HG02981 (cell line): ENCODE data around the gene PKN2.
"Not testable (repeated sequence)": the region's sequence is repeated elsewhere in the genome, so short reads cannot be mapped to it uniquely, and the experiment has no call there.

Source experiments
- ATAC-seq: cut with Tn5 transposase; IDR thresholded peaks from one replicate; pipeline ENCODE4 v1.9.1; 2021; ENCODE audit warnings: mild to moderate bottlenecking, moderate library complexity; ENCODE audit not compliant: unreplicated experiment

The PKN2 gene

DNA sequence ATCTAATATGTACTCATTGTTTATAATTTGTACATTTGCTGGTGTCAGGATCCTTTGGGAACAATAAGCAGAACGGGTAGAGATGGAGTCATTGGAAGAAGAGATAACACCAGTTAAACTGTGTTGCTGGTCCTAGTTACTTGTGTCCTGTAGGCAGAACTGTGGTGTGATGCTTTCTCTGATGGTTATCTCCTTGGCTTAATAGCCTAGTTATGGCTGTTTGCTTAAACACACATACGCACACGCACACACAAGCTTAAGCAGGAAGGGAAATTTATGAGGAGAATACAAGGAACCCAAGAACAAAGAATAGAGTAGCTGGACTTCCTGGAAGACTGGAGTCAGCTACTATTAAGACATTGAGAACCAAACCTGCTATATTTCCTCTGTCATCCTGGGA lies 5.7 kb upstream of the PKN2 start:
- ATAC-seq = no peak

GRCh38 chr1:88680471-88680870 lies 3.6 kb upstream of the PKN2 start:
- ATAC-seq = no peak

DNA sequence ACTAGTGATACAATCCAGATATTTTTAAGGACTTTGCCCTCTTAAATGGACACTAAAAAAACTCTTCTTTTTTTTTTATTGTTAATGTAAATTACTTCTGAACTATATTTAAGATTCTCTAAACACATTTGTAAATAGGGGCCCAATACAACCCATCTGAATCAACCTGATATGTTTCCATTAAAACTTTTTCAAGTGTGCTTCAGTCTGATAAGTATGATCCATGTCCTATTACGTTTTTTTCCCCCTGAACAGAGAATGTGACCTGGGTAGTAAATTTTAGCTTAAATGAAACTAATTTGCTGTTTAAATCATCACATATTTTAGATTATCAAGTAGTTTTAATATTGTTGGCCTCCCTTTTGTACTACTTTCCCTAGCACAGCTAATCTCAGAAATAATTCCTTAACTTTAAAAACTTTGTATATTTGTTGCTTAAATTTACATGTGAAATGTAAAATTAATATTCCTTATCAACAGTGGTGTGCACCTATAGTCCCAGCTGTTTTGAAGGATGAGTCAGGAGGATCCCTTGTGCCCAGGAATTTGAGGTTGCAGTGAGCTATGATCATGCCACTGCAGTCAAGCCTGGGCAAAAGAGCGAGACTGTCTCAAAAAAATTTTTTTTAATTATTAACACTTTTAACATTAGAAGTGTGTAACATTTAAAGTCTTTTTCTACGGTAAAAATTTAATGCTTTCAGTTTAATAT lies 3.0 kb upstream of the PKN2 start:
- ATAC-seq = no peak

GRCh38 chr1:88684482-88685258 lies 597 bp downstream of the PKN2 start:
- peak; percentile 42 for ATAC-seq

- no peak for ATAC-seq
Measured at GRCh38 chr1:88685259-88685620, 1.2 kb downstream of the PKN2 start.

DNA sequence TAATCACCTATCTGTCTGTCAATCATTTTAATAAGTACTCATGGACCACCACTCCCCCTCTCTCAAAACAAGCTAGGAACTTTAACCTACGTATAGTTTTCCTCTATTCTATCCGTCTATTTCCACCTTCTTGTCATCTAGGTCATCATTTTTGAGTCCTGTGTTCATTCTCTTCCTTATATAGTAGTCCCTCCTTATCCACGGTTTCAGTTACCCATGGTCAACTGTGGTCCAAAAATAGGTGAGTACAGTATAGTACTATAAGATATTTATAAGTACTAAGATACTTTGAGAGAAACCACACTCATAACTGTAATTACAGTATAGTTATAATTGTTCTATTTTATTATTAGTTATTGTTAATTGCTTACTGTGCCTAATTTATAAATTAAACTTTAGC lies 7.5 kb downstream of the PKN2 start:
- ATAC-seq = no peak

- no peak for ATAC-seq
Measured at GRCh38 chr1:88695781-88696180, 11.7 kb downstream of the PKN2 start.

DNA sequence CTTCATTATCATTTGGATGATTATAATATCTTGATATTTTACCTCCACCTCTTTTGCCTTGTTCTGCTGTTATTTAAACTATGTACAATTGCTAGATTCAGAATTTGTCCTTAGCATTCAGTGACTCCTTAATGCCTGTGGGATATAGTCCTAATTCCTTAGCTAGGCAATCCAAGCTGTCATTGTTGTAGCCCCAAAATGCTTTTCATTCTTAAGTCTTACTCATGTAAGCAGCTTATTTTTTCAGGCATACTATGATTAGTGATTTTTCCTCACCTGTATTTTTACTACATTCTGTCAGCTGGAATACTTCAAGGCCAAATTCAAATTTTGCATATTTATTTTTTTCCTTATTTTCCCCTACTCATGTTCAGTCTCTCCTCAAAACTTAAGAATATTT lies 13.4 kb downstream of the PKN2 start:
- no peak for ATAC-seq

- no peak for ATAC-seq
Measured at GRCh38 chr1:88698140-88698539, 14.1 kb downstream of the PKN2 start.

DNA sequence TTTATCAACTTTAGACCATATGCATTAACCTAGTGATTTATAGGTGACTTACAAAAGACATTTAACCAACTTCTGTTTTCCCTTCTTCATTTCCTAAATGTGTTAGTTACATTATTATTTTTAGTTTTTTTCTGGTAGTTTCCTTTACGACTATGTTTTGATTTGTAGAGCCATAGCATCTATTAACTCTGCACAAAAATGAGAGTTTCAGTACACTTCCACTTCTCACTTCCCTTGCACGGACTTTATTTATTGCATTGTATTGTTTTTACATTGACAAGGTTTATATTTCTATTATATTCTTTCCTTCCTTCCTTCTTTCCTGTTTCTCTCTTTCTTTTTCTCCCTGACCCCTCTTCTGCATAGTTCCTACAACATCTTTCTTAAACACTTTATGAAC lies 14.7 kb downstream of the PKN2 start:
- ATAC-seq = no peak

GRCh38 chr1:88700425-88701013 lies 16.4 kb downstream of the PKN2 start:
- no peak for ATAC-seq

DNA sequence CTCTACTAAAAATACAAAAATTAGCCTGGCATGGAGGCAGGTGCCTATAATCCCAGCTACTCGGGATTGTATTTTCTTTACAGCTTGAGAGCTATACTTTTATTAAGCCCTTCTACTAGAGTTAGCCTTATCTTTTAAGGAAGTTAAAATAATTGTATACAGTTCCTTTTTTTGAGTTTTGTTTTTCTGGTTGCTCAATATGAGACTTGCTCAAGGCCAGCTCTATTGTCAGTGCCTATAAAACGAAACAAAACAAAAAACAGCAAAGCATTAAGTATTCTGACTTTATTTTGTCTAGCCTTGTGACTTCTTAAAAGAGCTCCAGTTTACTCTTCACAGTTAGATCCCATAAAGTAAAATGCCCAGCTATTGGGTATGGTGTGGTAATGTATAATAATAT lies 17.2 kb downstream of the PKN2 start:
- ATAC-seq = peak; percentile 66

GRCh38 chr1:88701793-88702192 lies 17.7 kb downstream of the PKN2 start:
- ATAC-seq = not testable (repeated sequence)

- ATAC-seq = no peak
Measured at GRCh38 chr1:88708011-88708410, 23.9 kb downstream of the PKN2 start.

DNA sequence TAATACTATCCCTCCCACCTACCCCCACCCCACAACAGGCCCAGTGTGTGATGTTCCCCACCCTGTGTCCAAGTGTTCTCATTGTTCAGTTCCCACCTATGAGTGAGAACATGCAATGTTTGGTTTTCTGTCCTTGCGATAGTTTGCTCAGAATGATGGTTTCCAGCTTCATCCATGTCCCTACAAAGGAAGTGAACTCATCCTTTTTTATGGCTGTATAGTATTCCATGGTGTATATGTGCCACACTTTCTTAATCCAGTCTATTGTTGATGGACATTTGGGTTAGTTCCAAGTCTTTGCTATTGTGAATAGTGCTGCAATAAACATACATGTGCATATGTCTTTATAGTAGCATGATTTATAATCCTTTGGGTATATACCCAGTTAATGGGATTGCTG lies 28.8 kb downstream of the PKN2 start:
- ATAC-seq = not testable (repeated sequence)

DNA sequence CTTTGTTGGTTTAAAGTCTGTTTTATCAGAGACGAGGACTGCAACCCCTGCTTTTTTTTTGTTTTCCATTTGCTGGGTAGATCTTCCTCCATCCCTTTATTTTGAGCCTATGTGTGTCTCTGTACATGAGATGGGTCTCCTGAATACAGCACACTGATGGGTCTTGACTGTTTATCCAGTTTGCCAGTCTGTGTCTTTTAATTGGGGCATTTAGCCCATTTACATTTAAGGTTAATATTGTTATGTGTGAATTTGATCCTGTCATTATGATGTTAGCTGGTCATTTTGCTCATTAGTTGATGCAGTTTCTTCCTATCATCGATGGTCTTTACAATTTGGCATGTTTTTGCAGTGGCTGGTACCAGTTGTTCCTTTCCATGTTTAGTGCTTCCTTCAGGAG lies 32.5 kb downstream of the PKN2 start:
- not testable (repeated sequence) for ATAC-seq

- ATAC-seq = no peak
Measured at GRCh38 chr1:88722492-88722891, 38.4 kb downstream of the PKN2 start.

- ATAC-seq = no peak
Measured at GRCh38 chr1:88726697-88727096, 42.6 kb downstream of the PKN2 start.

DNA sequence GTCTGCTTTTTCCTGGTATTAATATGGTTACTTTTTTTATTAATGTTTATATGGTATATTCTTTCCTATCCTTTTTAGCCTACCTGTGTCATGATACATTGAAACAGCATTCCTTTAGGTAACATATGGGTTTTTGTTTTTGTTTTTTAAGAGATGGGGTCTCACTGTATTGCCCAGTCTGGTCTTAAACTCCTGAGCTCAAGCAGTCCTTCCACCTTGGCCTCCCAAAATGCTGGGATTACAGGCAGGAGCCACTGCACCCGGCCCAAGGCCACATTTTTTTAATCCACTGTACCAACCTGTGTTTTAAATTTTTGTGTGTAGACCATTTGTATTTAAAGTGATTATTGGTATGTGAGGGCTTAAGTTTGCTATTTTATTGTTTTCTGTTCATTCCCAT lies 43.1 kb downstream of the PKN2 start:
- no peak for ATAC-seq

DNA sequence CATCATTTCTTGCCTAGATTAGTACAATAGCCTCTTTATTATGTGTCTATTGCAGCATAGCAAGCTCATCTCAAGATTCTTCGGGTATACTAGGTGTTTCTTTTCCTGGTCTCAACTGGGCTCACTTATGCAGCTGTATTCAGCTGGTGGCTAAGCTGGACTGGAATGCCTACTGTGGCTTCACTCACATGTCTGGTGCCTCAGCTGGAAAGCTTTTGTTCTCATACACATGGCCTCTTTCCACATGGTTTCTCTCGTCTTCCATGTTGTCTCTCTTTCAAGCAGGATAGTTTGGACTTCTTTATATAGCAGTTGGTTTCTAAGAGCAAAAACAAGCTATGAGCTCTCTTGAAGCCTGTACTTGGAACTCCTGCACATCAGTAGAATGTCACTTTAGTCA lies 45.2 kb downstream of the PKN2 start:
- ATAC-seq = no peak

- ATAC-seq = no peak
Measured at GRCh38 chr1:88730132-88730675, 46.1 kb downstream of the PKN2 start.

DNA sequence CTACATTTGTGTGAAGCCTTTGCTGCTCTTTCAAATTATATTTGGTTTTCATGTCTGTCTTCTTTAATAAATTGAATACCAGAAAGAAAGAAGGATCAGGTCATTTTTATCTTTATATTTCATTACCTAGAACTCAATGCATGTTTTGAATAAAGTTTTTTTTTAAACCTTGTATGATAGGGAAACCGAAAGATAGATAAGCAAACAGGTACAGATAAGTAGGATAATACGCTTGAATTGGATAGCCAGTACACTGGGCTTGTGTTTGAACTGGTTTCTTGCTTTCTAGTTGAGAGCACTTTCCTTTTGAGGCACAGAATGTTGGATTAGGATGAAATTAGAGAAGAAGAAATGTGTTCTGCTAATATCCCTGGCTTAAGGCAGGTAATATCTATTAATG lies 46.9 kb downstream of the PKN2 start:
- ATAC-seq = no peak
